GM12891 (cell line): ENCODE measurements around the gene ABL1.

Experiments
- POLR2A ChIP-seq: IDR thresholded peaks from 2 replicates; pipeline ENCODE4 v1.6.1; 2011; ENCODE audit warnings: low read depth, low read length, control low read depth
- POLR2AphosphoS5 ChIP-seq: IDR thresholded peaks from 2 replicates; pipeline ENCODE4 v1.6.1; 2011; ENCODE audit warnings: low read depth, low read length, control low read depth
- POU2F2 ChIP-seq: IDR thresholded peaks from 2 replicates; pipeline ENCODE4 v1.6.1; 2011; ENCODE audit warnings: low read depth, mild to moderate bottlenecking, control low read depth, low read length, moderate library complexity
- SPI1 ChIP-seq: IDR thresholded peaks from 2 replicates; pipeline ENCODE4 v1.6.1; 2011; ENCODE audit warnings: low read depth, low read length, control low read depth
- TAF1 ChIP-seq: IDR thresholded peaks from 2 replicates; pipeline ENCODE4 v1.6.1; 2011; ENCODE audit warnings: low read depth, low read length, control low read depth

- TF ChIP-seq POLR2A (no peak), SPI1 (no peak), POLR2AphosphoS5 (no peak), POU2F2 (no peak), TAF1 (no peak)
Observed at GRCh38 chr9:130825809-130826208, 9.2 kb upstream of the ABL1 start.
